ENCODE results near the gene TBRG1. TPM values are rescaled to one million over a fixed set of nuclear protein-coding genes. Genes with fewer than 3 reads are reported as not detected.

The TBRG1 gene, protein sequence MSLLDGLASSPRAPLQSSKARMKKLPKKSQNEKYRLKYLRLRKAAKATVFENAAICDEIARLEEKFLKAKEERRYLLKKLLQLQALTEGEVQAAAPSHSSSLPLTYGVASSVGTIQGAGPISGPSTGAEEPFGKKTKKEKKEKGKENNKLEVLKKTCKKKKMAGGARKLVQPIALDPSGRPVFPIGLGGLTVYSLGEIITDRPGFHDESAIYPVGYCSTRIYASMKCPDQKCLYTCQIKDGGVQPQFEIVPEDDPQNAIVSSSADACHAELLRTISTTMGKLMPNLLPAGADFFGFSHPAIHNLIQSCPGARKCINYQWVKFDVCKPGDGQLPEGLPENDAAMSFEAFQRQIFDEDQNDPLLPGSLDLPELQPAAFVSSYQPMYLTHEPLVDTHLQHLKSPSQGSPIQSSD
- 11.9 and 14.4 TPM in 2 replicates for total RNA-seq (2014; rRNA removed; shearing (Covaris generic))

GRCh38 chr11:124622531-124623451 lies at the start of gene TBRG1:
Gene TBRG1 (plus strand): TSS chr11:124622864. CDS start chr11:124623084, 220 bp downstream.
- Histone ChIP-seq H3K4me1 (0 out of 2 replicates have a peak, but pooled peaks cover 2% of the 10 kb centered on the region), H3K4me3 (peak within 1 kb of the TSS; percentile 97), H3K9me3 (replicated peaks) (no peaks in the 10 kb centered on the region), H3K27ac (peak within 1 kb of the TSS; percentile 83), H3K36me3 (peaks cover 13% of the 10 kb centered on the region; the same call in 1 of the 2 replicates), H3K27me3 (no peaks in the 10 kb centered on the region; the same call in 1 of the 2 replicates)
- peak; percentile 87 to 89 for DNase-seq

DNA sequence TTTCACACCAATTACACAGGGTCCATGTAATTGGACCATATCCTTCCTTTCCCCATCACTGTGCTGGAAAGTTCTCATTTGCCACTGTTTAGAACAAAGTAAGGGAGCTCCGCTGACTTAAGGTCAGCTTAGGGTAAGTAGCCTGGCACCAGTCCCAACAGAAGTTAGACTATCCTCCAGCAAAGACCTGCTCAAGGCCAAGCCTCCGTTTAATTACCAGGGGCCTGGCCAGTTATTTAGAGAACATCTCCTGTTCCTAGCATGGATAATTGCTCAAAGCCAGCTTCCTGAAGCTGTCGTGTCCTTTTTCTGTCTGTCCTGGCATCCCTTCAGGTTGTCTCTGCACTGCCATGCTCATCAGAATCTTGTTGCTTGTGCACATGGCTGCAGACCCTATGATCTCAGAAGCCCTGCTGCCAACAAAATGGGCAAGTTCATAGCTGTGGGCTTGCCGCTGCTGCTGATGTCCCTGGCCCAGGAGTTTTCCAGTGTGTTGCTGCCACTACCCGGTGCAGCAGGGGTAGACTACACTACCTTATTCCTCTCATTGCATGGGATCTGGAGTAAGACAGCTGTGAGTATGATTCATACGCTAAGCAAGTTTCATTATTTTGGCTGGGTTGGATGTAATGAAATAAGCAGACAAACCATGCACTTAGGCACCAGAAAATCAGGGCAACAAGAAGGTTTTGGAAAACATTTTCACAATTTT lies 44.8 kb upstream of the TBRG1 start:
- no peaks in the 10 kb centered on the region for H3K9me3 ChIP-seq (replicated peaks)
- DNase-seq, result peak; percentile 59 to 78
- peaks cover 6% of the 10 kb centered on the region for H3K4me1 ChIP-seq
- no peaks in the 10 kb centered on the region for H3K27me3 ChIP-seq
- peak overlapping the region; percentile 9; the same call in 1 of the 2 replicates for H3K4me3 ChIP-seq
- peak overlapping the region; percentile 75 for H3K27ac ChIP-seq
- H3K36me3 ChIP-seq, result no peaks in the 10 kb centered on the region

- H3K9me3 ChIP-seq (replicated peaks), result no peaks in the 10 kb centered on the region
- no peak for DNase-seq
- H3K4me3 ChIP-seq, result peak overlapping the region; percentile 9; the same call in 1 of the 2 replicates
- no peaks in the 10 kb centered on the region for H3K36me3 ChIP-seq
- H3K27ac ChIP-seq, result peak overlapping the region; percentile 75
- H3K4me1 ChIP-seq, result peaks cover 6% of the 10 kb centered on the region
- H3K27me3 ChIP-seq, result no peaks in the 10 kb centered on the region
These were observed 43.9 kb upstream of the TBRG1 start for GRCh38 chr11:124578761-124579160.

- peak in 1 of 2 experiments; percentile 13 for DNase-seq
- Histone ChIP-seq H3K9me3 (replicated peaks) (no peaks in the 10 kb centered on the region), H3K4me1 (peaks cover 6% of the 10 kb centered on the region), H3K27ac (no peak overlapping the region), H3K27me3 (no peaks in the 10 kb centered on the region), H3K4me3 (no peak overlapping the region), H3K36me3 (no peaks in the 10 kb centered on the region)
These were observed 40.8 kb upstream of the TBRG1 start for GRCh38 chr11:124581817-124582216.

DNA sequence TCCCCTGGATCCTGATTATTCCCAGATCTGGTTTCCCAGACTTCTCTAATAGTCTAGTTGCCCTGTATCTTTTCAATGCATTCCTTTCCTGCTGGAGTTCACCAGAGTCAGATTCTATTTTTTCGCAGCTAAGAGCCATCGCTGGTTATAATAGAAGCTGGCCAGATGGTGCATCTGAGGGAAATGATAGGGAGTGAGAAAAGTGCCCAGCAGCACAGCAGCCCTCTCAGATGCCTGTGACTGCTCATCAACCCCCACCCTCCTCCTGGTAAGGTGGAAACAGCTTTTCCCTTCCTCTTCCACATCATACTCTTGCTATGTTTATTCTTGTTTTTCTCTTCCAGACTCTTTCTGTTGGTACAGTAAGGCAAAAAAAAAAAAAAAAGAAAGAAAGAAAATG lies 40.1 kb upstream of the TBRG1 start:
- peaks cover under 1% of the 10 kb centered on the region; the same call in 1 of the 2 replicates for H3K4me1 ChIP-seq
- H3K36me3 ChIP-seq, result no peaks in the 10 kb centered on the region
- no peak overlapping the region for H3K4me3 ChIP-seq
- no peaks in the 10 kb centered on the region for H3K27me3 ChIP-seq
- H3K27ac ChIP-seq, result no peak overlapping the region
- H3K9me3 ChIP-seq (replicated peaks), result no peaks in the 10 kb centered on the region
- no peak for DNase-seq

GRCh38 chr11:124583781-124584180 lies 38.9 kb upstream of the TBRG1 start:
- H3K4me1 ChIP-seq, result no peaks in the 10 kb centered on the region
- no peaks in the 10 kb centered on the region for H3K9me3 ChIP-seq (replicated peaks)
- H3K27me3 ChIP-seq, result no peaks in the 10 kb centered on the region
- H3K36me3 ChIP-seq, result no peaks in the 10 kb centered on the region
- no peak overlapping the region for H3K27ac ChIP-seq
- no peak for DNase-seq
- H3K4me3 ChIP-seq, result no peak overlapping the region

DNA sequence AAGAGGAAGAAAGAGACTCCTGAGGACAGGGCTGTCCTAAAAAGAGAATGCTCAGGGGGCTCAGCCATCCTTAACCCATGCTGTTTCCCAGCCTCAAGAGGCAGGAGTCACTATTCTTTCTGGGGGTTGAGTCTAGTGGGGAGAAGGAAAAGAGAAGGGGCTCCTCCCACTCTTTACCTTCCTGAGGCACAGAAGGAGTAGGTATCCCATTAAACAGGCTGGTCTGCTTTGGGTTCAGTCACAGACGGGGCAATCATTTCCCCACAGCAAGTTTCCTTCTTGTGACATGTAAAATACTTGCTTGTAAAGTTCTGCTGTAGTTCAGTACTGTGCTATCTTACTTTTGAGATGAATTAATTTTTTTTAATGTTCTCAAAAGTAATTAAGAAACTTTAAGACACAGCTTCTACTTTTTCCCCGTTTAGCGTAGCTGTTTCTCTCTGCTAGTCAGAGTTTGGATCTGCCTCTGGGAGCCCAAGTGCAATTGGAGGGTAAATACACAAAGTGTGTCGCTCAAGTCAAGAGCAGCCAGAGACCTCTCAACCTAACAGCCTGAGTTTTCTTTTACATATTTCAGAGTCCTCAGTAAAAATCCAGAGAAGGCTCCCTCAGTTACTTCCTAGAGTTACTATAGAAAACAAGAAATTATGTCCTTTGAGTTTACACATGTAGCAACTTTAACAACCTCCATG lies 37.8 kb upstream of the TBRG1 start:
- no peak overlapping the region for H3K4me3 ChIP-seq
- H3K4me1 ChIP-seq, result no peaks in the 10 kb centered on the region
- no peaks in the 10 kb centered on the region for H3K36me3 ChIP-seq
- no peak overlapping the region for H3K27ac ChIP-seq
- no peak for DNase-seq
- H3K27me3 ChIP-seq, result no peaks in the 10 kb centered on the region
- H3K9me3 ChIP-seq (replicated peaks), result no peaks in the 10 kb centered on the region

DNA sequence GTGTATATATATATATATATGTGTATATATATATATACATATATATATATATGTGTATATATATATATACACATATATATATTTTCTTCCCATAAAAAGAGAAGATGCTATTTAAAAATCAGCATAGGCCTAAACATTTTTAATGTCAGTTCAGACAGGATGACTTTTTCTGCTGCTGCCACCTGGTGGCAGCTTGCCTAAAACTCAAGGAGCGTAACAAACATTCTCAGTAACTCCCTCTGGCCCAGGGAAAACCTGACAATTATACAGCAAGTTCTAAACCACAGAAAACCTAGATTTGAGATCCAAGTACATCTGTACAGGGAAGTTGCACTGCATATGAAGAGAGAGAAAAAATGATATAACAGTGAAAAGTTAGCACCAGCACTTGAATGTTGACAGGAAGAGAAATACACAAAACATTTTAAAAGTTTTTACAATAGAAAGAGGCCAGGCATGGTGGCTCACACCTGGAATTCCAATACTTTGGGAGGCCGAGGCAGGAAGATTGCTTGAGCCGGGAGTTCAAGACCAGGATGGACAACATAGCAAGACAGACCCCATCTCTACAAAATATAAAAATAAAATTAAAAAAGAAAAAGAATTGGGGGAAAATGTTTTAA lies 36.3 kb upstream of the TBRG1 start:
- Histone ChIP-seq H3K4me1 (no peaks in the 10 kb centered on the region), H3K9me3 (replicated peaks) (no peaks in the 10 kb centered on the region), H3K27me3 (no peaks in the 10 kb centered on the region), H3K36me3 (no peaks in the 10 kb centered on the region), H3K4me3 (no peak overlapping the region), H3K27ac (no peak overlapping the region)
- DNase-seq, result peak; percentile 26 to 70

DNA sequence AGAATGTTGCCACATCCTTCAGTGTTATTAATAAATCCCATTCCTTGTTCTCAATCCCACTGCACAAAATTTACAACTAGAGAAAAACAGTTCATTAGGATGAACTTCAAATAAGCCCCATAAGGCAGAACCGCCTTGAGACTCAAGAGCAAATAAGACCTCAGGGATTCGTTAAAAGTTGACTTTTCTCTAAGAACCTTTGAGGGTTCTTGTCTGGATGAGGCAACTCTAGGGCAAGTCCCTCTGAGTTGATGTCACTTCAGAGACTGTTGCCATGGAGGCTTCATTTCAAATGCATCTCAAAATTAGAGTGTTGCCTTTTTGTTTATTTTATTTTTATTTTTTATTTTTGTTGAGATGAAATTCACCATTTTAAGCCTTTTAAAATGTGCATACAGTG lies 31.2 kb upstream of the TBRG1 start:
- no peak for DNase-seq
- Histone ChIP-seq H3K9me3 (replicated peaks) (no peaks in the 10 kb centered on the region), H3K36me3 (no peaks in the 10 kb centered on the region), H3K4me3 (no peak overlapping the region), H3K27ac (no peak overlapping the region), H3K27me3 (no peaks in the 10 kb centered on the region), H3K4me1 (no peaks in the 10 kb centered on the region)

- Histone ChIP-seq H3K27ac (no peak overlapping the region), H3K36me3 (no peaks in the 10 kb centered on the region), H3K4me3 (no peak overlapping the region), H3K4me1 (no peaks in the 10 kb centered on the region), H3K9me3 (replicated peaks) (no peaks in the 10 kb centered on the region), H3K27me3 (no peaks in the 10 kb centered on the region)
- no peak for DNase-seq
These were observed 30.0 kb upstream of the TBRG1 start for GRCh38 chr11:124592627-124593026.

- H3K27ac ChIP-seq, result no peak overlapping the region
- no peaks in the 10 kb centered on the region for H3K4me1 ChIP-seq
- no peak for DNase-seq
- no peaks in the 10 kb centered on the region for H3K36me3 ChIP-seq
- no peaks in the 10 kb centered on the region for H3K9me3 ChIP-seq (replicated peaks)
- H3K27me3 ChIP-seq, result no peaks in the 10 kb centered on the region
- H3K4me3 ChIP-seq, result no peak overlapping the region
These were observed 27.4 kb upstream of the TBRG1 start for GRCh38 chr11:124595302-124595701.

- DNase-seq, result no peak
- Histone ChIP-seq H3K4me1 (no peaks in the 10 kb centered on the region), H3K27me3 (no peaks in the 10 kb centered on the region), H3K36me3 (no peaks in the 10 kb centered on the region), H3K27ac (no peak overlapping the region), H3K9me3 (replicated peaks) (no peaks in the 10 kb centered on the region), H3K4me3 (no peak overlapping the region)
These were observed 25.0 kb upstream of the TBRG1 start for GRCh38 chr11:124597626-124598025.

DNA sequence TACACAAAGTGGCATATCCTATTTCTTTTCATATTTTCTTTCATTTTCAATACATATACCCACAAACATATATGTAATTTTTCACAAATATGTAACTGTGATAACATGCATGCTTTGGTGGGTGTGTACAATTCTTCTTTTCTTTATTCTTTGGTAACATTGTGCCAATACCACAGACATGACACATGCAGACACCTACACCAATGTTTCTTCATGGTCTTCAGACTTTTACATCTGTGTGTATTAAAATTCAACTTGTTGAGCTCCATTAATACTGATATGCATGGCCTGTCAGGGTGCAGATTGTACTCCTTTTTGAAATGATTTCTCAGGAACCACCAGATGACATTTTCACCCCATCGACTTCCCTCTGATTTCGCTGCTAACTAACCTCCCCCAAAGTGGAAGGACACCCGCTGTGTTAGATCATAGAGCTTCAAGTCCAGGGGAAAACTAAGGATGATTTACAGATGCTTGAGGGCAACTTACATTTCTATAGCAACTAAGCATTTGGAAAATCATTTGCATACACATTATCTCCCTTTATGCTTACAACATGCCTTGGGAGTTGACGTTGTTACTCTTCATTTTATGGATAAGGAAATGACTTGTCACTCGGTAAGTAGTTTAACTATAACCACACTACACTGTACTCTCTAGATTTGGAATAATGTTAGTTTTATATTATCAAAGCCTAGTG lies 21.9 kb upstream of the TBRG1 start:
- Histone ChIP-seq H3K27me3 (no peaks in the 10 kb centered on the region), H3K36me3 (no peaks in the 10 kb centered on the region), H3K4me3 (no peak overlapping the region), H3K9me3 (replicated peaks) (no peaks in the 10 kb centered on the region), H3K4me1 (no peaks in the 10 kb centered on the region), H3K27ac (no peak overlapping the region)
- no peak for DNase-seq

Measured in SJCRH30 (cell line).